HG02970 (cell line): ENCODE data around the gene ADARB2.
"Not testable (repeated sequence)": the region's sequence is repeated elsewhere in the genome, so short reads cannot be mapped to it uniquely, and the experiment has no call there.

ENCODE experiments used
- ATAC-seq: cut with Tn5 transposase; IDR thresholded peaks from one replicate; pipeline ENCODE4 v1.9.1; 2021; ENCODE audit warnings: mild to moderate bottlenecking, moderate library complexity, moderate number of reproducible peaks; ENCODE audit not compliant: unreplicated experiment, low FRiP score

The ADARB2 gene

GRCh38 chr10:1264001-1264400 is 473.3 kb downstream of the ADARB2 start:
- ATAC-seq, result no peak

- ATAC-seq, result no peak
Observed at GRCh38 chr10:1257274-1257673, 480.1 kb downstream of the ADARB2 start.

- ATAC-seq, result no peak
Observed at GRCh38 chr10:1256432-1256725, 480.9 kb downstream of the ADARB2 start.

GRCh38 chr10:1255600-1256431 is 481.5 kb downstream of the ADARB2 start:
- no peak for ATAC-seq

- no peak for ATAC-seq
Observed at GRCh38 chr10:1255118-1255517, 482.2 kb downstream of the ADARB2 start.

GRCh38 chr10:1253523-1254353 is 483.6 kb downstream of the ADARB2 start:
- ATAC-seq, result no peak

- ATAC-seq, result no peak
Observed at GRCh38 chr10:1251769-1252168, 485.6 kb downstream of the ADARB2 start.

GRCh38 chr10:1249142-1249920 is 488.0 kb downstream of the ADARB2 start:
- no peak for ATAC-seq

GRCh38 chr10:1248262-1248630 is 489.1 kb downstream of the ADARB2 start:
- not testable (repeated sequence) for ATAC-seq

GRCh38 chr10:1247598-1248261 is 489.6 kb downstream of the ADARB2 start:
- ATAC-seq, result no peak

GRCh38 chr10:1244493-1244892 is 492.8 kb downstream of the ADARB2 start:
- ATAC-seq, result no peak

GRCh38 chr10:1243486-1244234 is 493.7 kb downstream of the ADARB2 start:
- no peak for ATAC-seq

GRCh38 chr10:1242975-1243374 is 494.4 kb downstream of the ADARB2 start:
- ATAC-seq, result no peak

- no peak for ATAC-seq
Observed at GRCh38 chr10:1241973-1242935, 495.1 kb downstream of the ADARB2 start.

GRCh38 chr10:1241322-1241890 is 495.9 kb downstream of the ADARB2 start:
- no peak for ATAC-seq

- no peak for ATAC-seq
Observed at GRCh38 chr10:1240341-1240775, 497.0 kb downstream of the ADARB2 start.

GRCh38 chr10:1233031-1233430 is 504.3 kb downstream of the ADARB2 start:
- no peak for ATAC-seq

- no peak for ATAC-seq
Observed at GRCh38 chr10:1232164-1232911, 505.0 kb downstream of the ADARB2 start.
